Keratinocyte (primary cell): ENCODE data around the gene TAF1B.

Source experiments
- CTCF ChIP-seq, 3 experiments: IDR thresholded peaks in 1 of 3; conservative IDR thresholded peaks in 1 of 3; optimal IDR thresholded peaks in 1 of 3; 2 replicates in 2 of 3; 3 replicates in 1 of 3; pipeline versions ENCODE3 to v1.5.1; 2011; ENCODE audit warnings: low read length in 3 of 3, mild to moderate bottlenecking in 3 of 3, moderate library complexity in 2 of 3, control low read depth in 1 of 3, inconsistent platforms in 1 of 3; ENCODE audit not compliant: insufficient read depth in 2 of 3; ENCODE audit errors: extremely low read depth in 1 of 3
- EZH2 ChIP-seq: IDR thresholded peaks from one replicate; pipeline ENCODE4 v1.6.1; 2012; ENCODE audit warnings: inconsistent platforms, mild to moderate bottlenecking, low read length, moderate library complexity

GRCh38 chr2:9858730-9859068 is 15.4 kb downstream of the TAF1B start:
- TF ChIP-seq CTCF (optimal IDR thresholded peaks at IDR 0.05 in 1 of 3, IDR thresholded peaks at IDR 0.05 in 1 of 3, conservative IDR thresholded peaks at IDR 0.05 in 1 of 3; ENCODE audit: extremely low read depth in 1 of 3, insufficient read depth in 2 of 3, low read length in 3 of 3) (no peak), EZH2 (no peak)
